H9 (cell line): ENCODE measurements around the gene TMEM176A. TPM values are rescaled to one million over a fixed set of nuclear protein-coding genes. Genes with fewer than 3 reads are reported as not detected.

Source experiments
- DNase-seq: peaks from one replicate; pipeline ENCODE4 v3.0.0-alpha.2; 2017
- H2AFZ ChIP-seq: one replicate; pipeline ENCODE4 v1.6.1; 2013; ENCODE audit warnings: mild to moderate bottlenecking, low read length, control low read depth, moderate library complexity
- H2AK5ac ChIP-seq: 2 replicates; pipeline ENCODE4 v1.6.1; 2013; ENCODE audit warnings: low read length, control low read depth, mixed read lengths; ENCODE audit not compliant: insufficient read length
- H2BK120ac ChIP-seq: one replicate; pipeline ENCODE4 v1.6.1; 2013; ENCODE audit warnings: low read depth, mild to moderate bottlenecking, low read length, control low read depth, inconsistent platforms; ENCODE audit not compliant: poor library complexity, severe bottlenecking
- H2BK12ac ChIP-seq: 2 replicates; pipeline ENCODE4 v1.6.1; 2013; ENCODE audit warnings: low read length, control low read depth, mixed read lengths, low read depth; ENCODE audit not compliant: insufficient read length
- H2BK15ac ChIP-seq: 2 replicates; pipeline ENCODE4 v1.6.1; 2013; ENCODE audit warnings: low read depth, low read length, control low read depth
- H2BK20ac ChIP-seq: one replicate; pipeline ENCODE4 v1.6.1; 2013; ENCODE audit warnings: low read depth, mild to moderate bottlenecking, low read length, control low read depth, inconsistent platforms; ENCODE audit not compliant: poor library complexity, severe bottlenecking
- H2BK5ac ChIP-seq: 2 replicates; pipeline ENCODE4 v1.6.1; 2013; ENCODE audit warnings: low read length, control low read depth, mixed read lengths; ENCODE audit not compliant: insufficient read length
- H3K14ac ChIP-seq: 2 replicates; pipeline ENCODE4 v1.6.1; 2013; ENCODE audit warnings: low read length, control low read depth; ENCODE audit not compliant: insufficient read depth
- H3K18ac ChIP-seq: 2 replicates; pipeline ENCODE4 v1.6.1; 2013; ENCODE audit warnings: low read depth, mild to moderate bottlenecking, mixed read lengths, low read length, control low read depth; ENCODE audit not compliant: insufficient read length
- H3K23ac ChIP-seq: 2 replicates; pipeline ENCODE4 v1.6.1; 2013; ENCODE audit warnings: low read length, control low read depth, mixed read lengths, low read depth; ENCODE audit not compliant: insufficient read length
- H3K23me2 ChIP-seq: 2 replicates; pipeline ENCODE4 v1.6.1; 2013; ENCODE audit warnings: low read depth, mild to moderate bottlenecking, mixed read lengths, low read length, control low read depth; ENCODE audit not compliant: insufficient read length, poor library complexity, severe bottlenecking
- H3K27ac ChIP-seq: 2 replicates; pipeline ENCODE4 v1.5.1; 2013; ENCODE audit warnings: low read length, control low read depth, mixed read lengths, low read depth; ENCODE audit not compliant: insufficient read length
- H3K27me3 ChIP-seq: 2 replicates; pipeline ENCODE4 v1.6.1; 2013; ENCODE audit warnings: low read length, control low read depth, inconsistent platforms; ENCODE audit not compliant: insufficient read depth
- H3K4ac ChIP-seq: 2 replicates; pipeline ENCODE4 v1.6.1; 2013; ENCODE audit warnings: low read depth, mild to moderate bottlenecking, control low read depth, inconsistent platforms, low read length, moderate library complexity
- H3K4me1 ChIP-seq: 2 replicates; pipeline ENCODE4 v1.6.1; 2013; ENCODE audit warnings: low read length, control low read depth, inconsistent platforms; ENCODE audit not compliant: insufficient read depth
- H3K4me2 ChIP-seq: 2 replicates; pipeline ENCODE4 v1.6.1; 2013; ENCODE audit warnings: low read length, control low read depth, mixed read lengths; ENCODE audit not compliant: insufficient read length, insufficient read depth
- H3K56ac ChIP-seq: 2 replicates; pipeline ENCODE4 v1.6.1; 2013; ENCODE audit warnings: low read depth, mild to moderate bottlenecking, mixed read lengths, low read length, control low read depth; ENCODE audit not compliant: insufficient read length
- H3K79me1 ChIP-seq: 2 replicates; pipeline ENCODE4 v1.6.1; 2013; ENCODE audit warnings: low read depth, mild to moderate bottlenecking, moderate library complexity, low read length, control low read depth, inconsistent platforms; ENCODE audit not compliant: insufficient read depth, poor library complexity, severe bottlenecking
- H3K79me2 ChIP-seq: 2 replicates; pipeline ENCODE4 v1.6.1; 2013; ENCODE audit warnings: low read length, control low read depth, inconsistent platforms; ENCODE audit not compliant: insufficient read depth
- H3K9ac ChIP-seq: 2 replicates; pipeline ENCODE4 v1.6.1; 2013; ENCODE audit warnings: low read length, control low read depth, mixed read lengths; ENCODE audit not compliant: insufficient read length; ENCODE audit errors: extremely low read depth
- H3K9me3 ChIP-seq: one replicate; pipeline ENCODE4 v1.6.1; 2013; ENCODE audit warnings: low read depth, low read length, inconsistent platforms; ENCODE audit not compliant: control insufficient read depth
- H3T11ph ChIP-seq: one replicate; pipeline ENCODE4 v1.6.1; 2013; ENCODE audit warnings: mild to moderate bottlenecking, low read length, control low read depth, inconsistent platforms
- H4K20me1 ChIP-seq: one replicate; pipeline ENCODE4 v1.6.1; 2013; ENCODE audit not compliant: control insufficient read depth, insufficient read length, insufficient read depth
- H4K5ac ChIP-seq: 2 replicates; pipeline ENCODE4 v1.6.1; 2013; ENCODE audit warnings: low read depth, mild to moderate bottlenecking, mixed read lengths, low read length, control low read depth; ENCODE audit not compliant: insufficient read length
- H4K8ac ChIP-seq: replicated peaks from 2 replicates; pipeline ENCODE4 v1.6.1; 2013; ENCODE audit warnings: low read length, control low read depth, mixed read lengths, low read depth; ENCODE audit not compliant: insufficient read length
- H4K91ac ChIP-seq: 2 replicates; pipeline ENCODE4 v1.6.1; 2013; ENCODE audit warnings: low read depth, mild to moderate bottlenecking, moderate library complexity, mixed read lengths, low read length, control low read depth; ENCODE audit not compliant: insufficient read length
- H3K27ac Mint-ChIP-seq, 3 experiments: 2 replicates in 2 of 3; 3 replicates in 1 of 3; pipeline ENCODE4 v1.8.0; 2020 to 2021; ENCODE audit warnings: mixed read lengths in 3 of 3, mild to moderate bottlenecking in 1 of 3, moderate library complexity in 1 of 3
- H3K27me3 Mint-ChIP-seq: 2 replicates; pipeline ENCODE4 v1.8.0; 2021; ENCODE audit warnings: low read depth, mild to moderate bottlenecking, moderate library complexity, mixed read lengths
- H3K36me3 Mint-ChIP-seq, 3 experiments: 2 replicates in 2 of 3; 3 replicates in 1 of 3; pipeline ENCODE4 v1.8.0; 2020 to 2021; ENCODE audit warnings: low read depth in 3 of 3, mixed read lengths in 3 of 3; ENCODE audit not compliant: insufficient read depth in 1 of 3
- H3K4me1 Mint-ChIP-seq, 2 experiments: 2 replicates each; pipeline ENCODE4 v1.8.0; 2020; ENCODE audit warnings: mixed read lengths in 2 of 2
- H3K4me3 Mint-ChIP-seq, 2 experiments: 2 replicates in 1 of 2; 3 replicates in 1 of 2; pipeline ENCODE4 v1.8.0; 2020 to 2021; ENCODE audit warnings: mild to moderate bottlenecking in 2 of 2, mixed read lengths in 2 of 2, moderate library complexity in 1 of 2
- H3K9me3 Mint-ChIP-seq, 2 experiments: 2 replicates in 1 of 2; 3 replicates in 1 of 2; pipeline ENCODE4 v1.8.0; 2020; ENCODE audit warnings: mild to moderate bottlenecking in 2 of 2, mixed read lengths in 2 of 2, moderate library complexity in 1 of 2
- total RNA-seq: library from RNA; stranded (reverse); gene quantifications from 2 replicates; pipeline ENCODE4 v1.2.1, GENCODE V29; 2021
- TF ChIP-seq, protein P1 (sequence below): fragments of 200-600 bp; sonication (generic); conservative IDR thresholded peaks from 3 replicates; pipeline ENCODE4 v1.8.0; 2021; ENCODE audit warnings: antibody characterized with exemption, mild to moderate bottlenecking

TMEM176A gene
- total RNA-seq, 1 experiment from 2014 or later, result not detected

DNA sequence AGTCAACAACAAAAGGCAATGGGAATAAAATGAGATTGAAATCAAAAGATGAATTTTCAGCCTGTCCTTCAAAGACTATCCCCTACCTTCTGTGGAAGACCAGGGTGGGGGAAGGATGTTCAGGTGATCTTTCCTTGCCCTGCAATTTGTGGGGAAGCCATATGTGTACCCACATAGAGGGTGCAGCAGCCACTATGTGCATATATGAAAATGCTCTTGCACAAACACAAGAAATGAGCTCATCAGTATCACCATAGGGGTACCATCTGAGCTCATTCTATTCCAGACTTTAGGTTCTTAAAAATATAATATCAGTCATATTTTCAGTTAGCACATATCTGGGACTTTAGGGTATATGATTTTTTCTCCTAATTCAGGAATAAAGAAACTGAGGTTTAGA, 45.6 kb upstream of the TMEM176A start:
- H3K36me3 Mint-ChIP-seq, result no peaks in the 10 kb centered on the region
- H3K27me3 Mint-ChIP-seq, result peaks cover 79% of the 10 kb centered on the region
- Histone ChIP-seq H3K27ac (no peak overlapping the region), H2BK120ac (no peak overlapping the region), H3K79me1 (no peaks in the 10 kb centered on the region), H3K79me2 (no peaks in the 10 kb centered on the region; the same call in 1 of the 2 replicates), H3K4me2 (no peak overlapping the region), H2BK15ac (no peak overlapping the region), H2BK5ac (no peak overlapping the region), H4K20me1 (no peaks in the 10 kb centered on the region), H3T11ph (no peak overlapping the region), H3K56ac (no peak overlapping the region), H2AK5ac (no peak overlapping the region), H3K14ac (no peak overlapping the region), H4K91ac (no peak overlapping the region), H2AFZ (no peak overlapping the region), H3K23me2 (no peaks in the 10 kb centered on the region), H3K4me1 (no peaks in the 10 kb centered on the region), H3K9ac (no peak overlapping the region), H3K27me3 (no peaks in the 10 kb centered on the region; the same call in 1 of the 2 replicates), H3K4ac (no peak overlapping the region), H2BK12ac (no peak overlapping the region), H2BK20ac (no peak overlapping the region), H3K18ac (no peak overlapping the region), H3K9me3 (no peaks in the 10 kb centered on the region), H4K8ac (no peak overlapping the region), H4K5ac (no peak overlapping the region), H3K23ac (no peak overlapping the region)
- H3K27ac Mint-ChIP-seq, result no peak overlapping the region
- H3K9me3 Mint-ChIP-seq, result no peaks in the 10 kb centered on the region
- DNase-seq, result no peak
- H3K4me3 Mint-ChIP-seq, result no peak overlapping the region
- H3K4me1 Mint-ChIP-seq, result no peaks in the 10 kb centered on the region
- TF ChIP-seq, protein P1, sequence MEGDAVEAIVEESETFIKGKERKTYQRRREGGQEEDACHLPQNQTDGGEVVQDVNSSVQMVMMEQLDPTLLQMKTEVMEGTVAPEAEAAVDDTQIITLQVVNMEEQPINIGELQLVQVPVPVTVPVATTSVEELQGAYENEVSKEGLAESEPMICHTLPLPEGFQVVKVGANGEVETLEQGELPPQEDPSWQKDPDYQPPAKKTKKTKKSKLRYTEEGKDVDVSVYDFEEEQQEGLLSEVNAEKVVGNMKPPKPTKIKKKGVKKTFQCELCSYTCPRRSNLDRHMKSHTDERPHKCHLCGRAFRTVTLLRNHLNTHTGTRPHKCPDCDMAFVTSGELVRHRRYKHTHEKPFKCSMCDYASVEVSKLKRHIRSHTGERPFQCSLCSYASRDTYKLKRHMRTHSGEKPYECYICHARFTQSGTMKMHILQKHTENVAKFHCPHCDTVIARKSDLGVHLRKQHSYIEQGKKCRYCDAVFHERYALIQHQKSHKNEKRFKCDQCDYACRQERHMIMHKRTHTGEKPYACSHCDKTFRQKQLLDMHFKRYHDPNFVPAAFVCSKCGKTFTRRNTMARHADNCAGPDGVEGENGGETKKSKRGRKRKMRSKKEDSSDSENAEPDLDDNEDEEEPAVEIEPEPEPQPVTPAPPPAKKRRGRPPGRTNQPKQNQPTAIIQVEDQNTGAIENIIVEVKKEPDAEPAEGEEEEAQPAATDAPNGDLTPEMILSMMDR, result no peak
